ENCODE results near the gene DOHH. TPM values are rescaled to one million over a fixed set of nuclear protein-coding genes. Genes with fewer than 3 reads are reported as not detected.
"Not testable (repeated sequence)": the region's sequence is repeated elsewhere in the genome, so short reads cannot be mapped to it uniquely, and the experiment has no call there.

The DOHH gene
- total RNA-seq, 4 donors from 2014 or later: 16.5 to 30.7 (median 20.3) TPM

DNA sequence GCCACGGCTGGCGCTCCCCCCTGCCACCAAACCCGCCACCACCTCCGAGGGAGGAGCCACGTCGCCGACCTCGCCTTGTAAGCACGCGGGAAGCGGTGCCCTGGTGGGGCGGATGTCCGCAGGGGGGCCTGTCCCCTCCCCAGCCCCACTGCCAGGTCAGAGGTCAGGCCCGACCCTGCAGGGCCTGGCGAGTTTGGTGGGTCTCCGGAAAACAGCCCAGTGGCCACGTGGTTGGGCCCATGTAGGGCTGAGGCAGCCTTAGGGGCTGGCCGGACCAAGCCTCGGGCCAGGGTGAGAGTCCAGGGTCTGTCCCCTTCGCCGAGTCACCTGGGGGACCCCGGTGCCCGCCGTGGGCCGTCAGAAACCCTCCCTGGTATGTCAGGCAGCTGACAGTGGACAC, 46.6 kb downstream of the DOHH start:
- Histone ChIP-seq H3K27me3 (no peaks in the 10 kb centered on the region), H3K27ac (peak overlapping the region in 3 of 4 donors; percentile 85 to 92 (median 87)), H3K4me1 (peaks cover 0 to 76% (median 27%) of the 10 kb centered on the region in 3 donors), H3K4me3 (no peak overlapping the region), H3K36me3 (peaks cover 0 to 92% of the 10 kb centered on the region in 2 donors), H3K9me3 (no peaks in the 10 kb centered on the region)
- WGBS, 2 donors (ENCODE audit: low coverage in 1 of 2): no CpG with 5 or more reads among the region's 25 CpGs
- TF ChIP-seq EP300 (IDR thresholded peaks at IDR 0.05): no peak
- TF ChIP-seq POLR2A (IDR thresholded peaks at IDR 0.05): no peak
- TF ChIP-seq, protein P1, sequence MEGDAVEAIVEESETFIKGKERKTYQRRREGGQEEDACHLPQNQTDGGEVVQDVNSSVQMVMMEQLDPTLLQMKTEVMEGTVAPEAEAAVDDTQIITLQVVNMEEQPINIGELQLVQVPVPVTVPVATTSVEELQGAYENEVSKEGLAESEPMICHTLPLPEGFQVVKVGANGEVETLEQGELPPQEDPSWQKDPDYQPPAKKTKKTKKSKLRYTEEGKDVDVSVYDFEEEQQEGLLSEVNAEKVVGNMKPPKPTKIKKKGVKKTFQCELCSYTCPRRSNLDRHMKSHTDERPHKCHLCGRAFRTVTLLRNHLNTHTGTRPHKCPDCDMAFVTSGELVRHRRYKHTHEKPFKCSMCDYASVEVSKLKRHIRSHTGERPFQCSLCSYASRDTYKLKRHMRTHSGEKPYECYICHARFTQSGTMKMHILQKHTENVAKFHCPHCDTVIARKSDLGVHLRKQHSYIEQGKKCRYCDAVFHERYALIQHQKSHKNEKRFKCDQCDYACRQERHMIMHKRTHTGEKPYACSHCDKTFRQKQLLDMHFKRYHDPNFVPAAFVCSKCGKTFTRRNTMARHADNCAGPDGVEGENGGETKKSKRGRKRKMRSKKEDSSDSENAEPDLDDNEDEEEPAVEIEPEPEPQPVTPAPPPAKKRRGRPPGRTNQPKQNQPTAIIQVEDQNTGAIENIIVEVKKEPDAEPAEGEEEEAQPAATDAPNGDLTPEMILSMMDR (IDR thresholded peaks at IDR 0.05): no peak
- no peak for TF ChIP-seq POLR2AphosphoS5 (IDR thresholded peaks at IDR 0.05)
- no peak for ATAC-seq

DNA sequence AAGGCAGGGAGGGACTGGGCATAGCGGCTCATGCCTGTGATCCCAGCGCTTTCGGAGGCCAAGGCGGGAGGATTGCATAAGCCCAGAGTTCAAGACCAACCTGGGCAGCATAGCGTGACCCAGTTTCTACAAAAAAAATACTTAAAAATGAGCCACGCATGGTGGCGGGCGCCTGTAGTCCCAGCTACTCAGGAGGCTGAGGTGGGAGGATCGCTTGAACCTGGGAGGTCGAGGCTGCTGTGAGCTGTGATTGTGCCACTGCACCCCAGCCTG, 47.6 kb downstream of the DOHH start:
- Histone ChIP-seq H3K4me1 (peaks cover 0 to 67% (median 17%) of the 10 kb centered on the region in 3 donors), H3K36me3 (peaks cover 0 to 99% of the 10 kb centered on the region in 2 donors), H3K27ac (peak overlapping the region in 3 of 4 donors; percentile 85 to 92 (median 87))
- WGBS, 2 donors (ENCODE audit: low coverage in 1 of 2): 82 to 97% methylated on average over 5 to 7 of the region's 10 CpGs
- H3K9me3 ChIP-seq, H3K4me3 ChIP-seq, ATAC-seq, H3K27me3 ChIP-seq: not testable (repeated sequence)

DNA sequence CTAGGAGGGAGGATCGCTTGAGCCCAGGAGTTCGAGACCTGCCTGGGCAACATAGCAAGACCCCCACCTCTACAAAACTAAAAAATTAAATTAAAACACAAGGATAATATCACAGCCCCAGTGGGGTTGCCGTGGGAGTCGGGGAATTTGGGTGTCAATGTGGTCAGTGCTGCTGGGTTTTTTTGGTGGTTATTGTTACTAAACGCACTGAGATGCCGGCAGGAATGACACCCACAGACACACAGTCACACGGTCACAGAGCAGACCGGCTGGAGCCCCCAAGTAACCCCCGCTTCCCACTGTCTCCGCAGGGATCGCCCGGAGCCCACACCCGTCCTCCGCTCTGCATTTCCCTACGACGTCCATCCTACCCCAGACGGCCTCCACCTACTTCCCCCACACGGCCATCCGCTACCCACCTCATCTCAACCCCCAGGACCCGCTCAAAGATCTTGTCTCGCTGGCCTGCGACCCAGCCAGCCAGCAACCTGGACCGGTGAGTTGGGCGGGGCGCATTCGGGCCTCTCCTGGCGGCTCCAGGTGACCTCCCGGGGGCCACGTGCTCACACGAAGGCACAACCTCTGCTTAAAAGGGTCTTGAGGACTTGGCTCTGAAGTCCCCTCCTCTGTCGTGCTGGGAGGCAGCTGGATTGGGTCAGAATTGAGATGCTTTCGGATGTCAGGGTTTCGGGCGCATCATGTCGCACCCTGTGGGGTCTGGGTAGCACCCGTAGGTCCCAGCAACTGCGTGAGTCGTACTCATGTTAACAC, 48.1 kb downstream of the DOHH start:
- H3K27me3 ChIP-seq: no peaks in the 10 kb centered on the region
- H3K4me3 ChIP-seq: no peak overlapping the region
- H3K27ac ChIP-seq: peak overlapping the region; percentile 62 to 92 (median 86)
- H3K4me1 ChIP-seq: peaks cover 0 to 62% (median 12%) of the 10 kb centered on the region in 3 donors
- H3K36me3 ChIP-seq: peaks cover 0 to 99% of the 10 kb centered on the region in 2 donors
- H3K9me3 ChIP-seq: no peaks in the 10 kb centered on the region
- TF ChIP-seq EP300 (IDR thresholded peaks at IDR 0.05) (no peak), POLR2A (IDR thresholded peaks at IDR 0.05) (no peak), POLR2AphosphoS5 (IDR thresholded peaks at IDR 0.05) (no peak)
- TF ChIP-seq, protein P1 (IDR thresholded peaks at IDR 0.05): no peak
- ATAC-seq: no peak
- 77 to 86% methylated on average over 11 to 18 of the region's 38 CpGs for whole genome bisulfite sequencing, 2 donors (ENCODE audit: low coverage in 1 of 2)

DNA sequence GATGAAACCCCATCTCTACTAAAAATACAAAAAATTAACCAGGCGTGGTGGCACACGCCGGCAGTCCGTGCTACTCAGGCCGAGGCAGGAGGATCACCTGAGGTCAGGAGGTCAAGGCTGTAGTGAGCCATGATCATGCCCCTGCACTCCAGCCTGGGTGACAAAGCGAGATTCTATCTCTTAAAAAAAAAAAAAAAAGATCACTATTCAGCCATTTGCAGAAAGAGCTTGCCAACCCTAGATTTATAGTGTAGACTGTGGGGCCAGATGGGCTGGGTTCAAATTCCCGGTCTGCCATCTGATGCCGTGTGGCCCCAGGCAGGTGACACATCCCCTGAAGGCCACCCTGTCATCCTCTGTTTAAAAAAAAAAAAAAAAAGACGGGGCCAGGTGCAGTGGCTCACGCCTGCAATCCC, 49.0 kb downstream of the DOHH start:
- no peaks in the 10 kb centered on the region for H3K27me3 ChIP-seq
- H3K4me3 ChIP-seq: no peak overlapping the region
- no peak for ATAC-seq
- H3K9me3 ChIP-seq: no peaks in the 10 kb centered on the region
- WGBS, 2 donors (ENCODE audit: low coverage in 1 of 2): 64 to 90% methylated on average over 2 to 7 of the region's 10 CpGs
- H3K27ac ChIP-seq: peak overlapping the region; percentile 62 to 94 (median 86)
- no peak for TF ChIP-seq EP300 (IDR thresholded peaks at IDR 0.05)
- H3K36me3 ChIP-seq: peaks cover 0 to 99% of the 10 kb centered on the region in 2 donors
- H3K4me1 ChIP-seq: peaks cover 0 to 57% (median 10%) of the 10 kb centered on the region in 3 donors

DNA sequence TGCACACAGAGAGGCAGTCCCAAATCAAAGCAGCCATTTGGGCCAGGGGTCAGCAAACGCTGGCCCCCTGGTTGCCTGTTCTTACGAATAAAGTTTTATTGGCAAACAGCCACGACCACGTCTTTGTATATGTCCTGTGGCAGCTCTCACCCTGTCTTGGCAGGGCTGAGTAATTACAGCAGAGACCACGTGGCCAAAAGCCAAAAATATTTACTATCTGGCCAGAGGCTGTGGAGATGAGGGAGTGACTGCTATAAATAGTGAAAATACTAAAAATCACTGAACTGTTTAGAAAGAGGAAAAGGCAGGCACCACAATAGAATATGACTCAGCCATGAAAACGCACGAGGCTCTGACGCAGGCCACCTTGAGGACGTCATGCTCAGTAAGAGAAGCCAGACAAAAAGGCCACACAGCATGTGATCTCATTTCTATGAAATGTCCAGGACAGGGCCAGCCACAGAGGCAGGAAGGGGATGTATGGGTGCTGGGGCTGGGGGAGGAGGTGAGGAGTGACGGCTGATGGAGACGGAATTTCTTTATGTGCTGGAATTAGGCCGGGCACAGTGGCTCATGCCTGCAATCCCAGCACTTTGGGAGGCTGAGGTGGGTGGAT, 49.6 kb downstream of the DOHH start:
- TF ChIP-seq, protein P1 (IDR thresholded peaks at IDR 0.05): no peak
- TF ChIP-seq EP300 (IDR thresholded peaks at IDR 0.05) (peak; percentile 83), POLR2AphosphoS5 (IDR thresholded peaks at IDR 0.05) (peak; percentile 95), POLR2A (IDR thresholded peaks at IDR 0.05) (no peak)
- ATAC-seq: peak; percentile 95
- no peaks in the 10 kb centered on the region for H3K9me3 ChIP-seq
- H3K4me3 ChIP-seq: no peak overlapping the region
- peak overlapping the region; percentile 62 to 94 (median 86) for H3K27ac ChIP-seq
- WGBS, 2 donors (ENCODE audit: low coverage in 1 of 2): 11 to 38% methylated on average over 6 to 10 of the region's 12 CpGs
- peaks cover 0 to 99% of the 10 kb centered on the region in 2 donors for H3K36me3 ChIP-seq
- H3K27me3 ChIP-seq: no peaks in the 10 kb centered on the region
- H3K4me1 ChIP-seq: peaks cover 0 to 57% (median 10%) of the 10 kb centered on the region in 3 donors

Measured in gastroesophageal sphincter (tissue), 4 donors.